Measurements from ENCODE around the gene CSF3R.
A peak's percentile ranks its signal among the peaks of the same experiment; 100 is the strongest.

CSF3R gene

GRCh38 chr1:36482724-36483388 is at the start of gene CSF3R:
CSF3R (minus strand) TSS chr1:36482913; CDS start chr1:36479496, 3,417 bp downstream.
- DNase-seq = no peak

- no peak for DNase-seq
These were observed 49.1 kb upstream of the CSF3R start for GRCh38 chr1:36531833-36532232.

GRCh38 chr1:36530791-36531190 is 48.1 kb upstream of the CSF3R start:
- DNase-seq = no peak

- no peak for DNase-seq
These were observed 47.5 kb upstream of the CSF3R start for GRCh38 chr1:36530261-36530660.

- no peak for DNase-seq
These were observed 47.1 kb upstream of the CSF3R start for GRCh38 chr1:36529769-36530260.

GRCh38 chr1:36528361-36529349 is 45.9 kb upstream of the CSF3R start:
- no peak for DNase-seq

GRCh38 chr1:36525166-36525565 is 42.5 kb upstream of the CSF3R start:
- DNase-seq = no peak

- no peak for DNase-seq
These were observed 41.8 kb upstream of the CSF3R start for GRCh38 chr1:36524359-36525062.

- DNase-seq = no peak
These were observed 41.1 kb upstream of the CSF3R start for GRCh38 chr1:36523850-36524249.

- no peak for DNase-seq
These were observed 40.5 kb upstream of the CSF3R start for GRCh38 chr1:36523230-36523495.

GRCh38 chr1:36522461-36523229 is 39.9 kb upstream of the CSF3R start:
- DNase-seq = no peak

- DNase-seq = no peak
These were observed 39.3 kb upstream of the CSF3R start for GRCh38 chr1:36522021-36522420.

- no peak for DNase-seq
These were observed 38.2 kb upstream of the CSF3R start for GRCh38 chr1:36520771-36521420.

- no peak for DNase-seq
These were observed 37.3 kb upstream of the CSF3R start for GRCh38 chr1:36520056-36520455.

GRCh38 chr1:36517011-36517771 is 34.5 kb upstream of the CSF3R start:
- no peak for DNase-seq

GRCh38 chr1:36516372-36517010 is 33.8 kb upstream of the CSF3R start:
- DNase-seq = peak; percentile 29

- no peak for DNase-seq
These were observed 32.8 kb upstream of the CSF3R start for GRCh38 chr1:36515315-36516138.

GRCh38 chr1:36514501-36514900 is 31.8 kb upstream of the CSF3R start:
- no peak for DNase-seq

GRCh38 chr1:36513676-36514473 is 31.2 kb upstream of the CSF3R start:
- DNase-seq = no peak

All from NCI-H226 (cell line).